Kidney (tissue), 14 donors: Measurements from ENCODE around the gene DNM1. TPM values are rescaled to one million over a fixed set of nuclear protein-coding genes. Genes with fewer than 3 reads are reported as not detected.
"Not testable (repeated sequence)": the region's sequence is repeated elsewhere in the genome, so short reads cannot be mapped to it uniquely, and the experiment has no call there.

ENCODE experiments used
- DNase-seq, 5 donors: peaks; one replicate each; pipeline ENCODE4 v3.0.0-alpha.2; 2013 to 2020
- FAIRE-seq: peaks from 2 replicates; lab custom pipeline; 2012; peaks lifted over from hg19 to GRCh38; lab: Jason Lieb, UNC
- H3K27ac ChIP-seq, 2 donors: one replicate each; pipeline ENCODE4 v1.7.0; 2013; ENCODE audit warnings: low read depth in 2 of 2, low read length in 2 of 2, inconsistent platforms in 1 of 2
- H3K27me3 ChIP-seq: one replicate; pipeline ENCODE4 v1.7.1; 2013; ENCODE audit warnings: low read length, inconsistent platforms; ENCODE audit not compliant: control insufficient read depth, insufficient read depth
- H3K36me3 ChIP-seq, 3 donors: one replicate each; pipeline versions ENCODE4 v1.7.0 to v1.7.1; 2013; ENCODE audit warnings: low read length in 3 of 3, control low read depth in 1 of 3, inconsistent platforms in 1 of 3; ENCODE audit not compliant: insufficient read depth in 3 of 3, control insufficient read depth in 2 of 3
- H3K4me1 ChIP-seq, 3 donors: one replicate each; pipeline versions ENCODE4 v1.7.0 to v1.7.1; 2013; ENCODE audit warnings: low read length in 3 of 3, inconsistent platforms in 1 of 3, low read depth in 1 of 3; ENCODE audit not compliant: control insufficient read depth in 2 of 3, insufficient read depth in 2 of 3
- H3K4me3 ChIP-seq, 3 donors: one replicate each; pipeline versions ENCODE4 v1.7.0 to v1.8.1; 2013; ENCODE audit warnings: low read length in 3 of 3, control low read depth in 1 of 3, inconsistent platforms in 1 of 3
- H3K9ac ChIP-seq, 3 donors: one replicate each; pipeline versions ENCODE4 v1.7.0 to v1.7.1; 2013; ENCODE audit warnings: low read length in 3 of 3, control low read depth in 1 of 3, inconsistent platforms in 1 of 3
- H3K9me3 ChIP-seq, 3 donors: one replicate each; pipeline versions ENCODE4 v1.7.0 to v1.7.1; 2013; ENCODE audit warnings: low read length in 3 of 3, control low read depth in 1 of 3, inconsistent platforms in 1 of 3; ENCODE audit not compliant: control insufficient read depth in 2 of 3, insufficient read depth in 1 of 3
- intact Hi-C: fragments of 100-400 bp; cut with DNase I; formaldehyde crosslinking; loops from one replicate; pipeline ENCODE4 v1.11.1; 2022
- polyA plus RNA-seq: library from polyadenylated mRNA; stranded (reverse); fragments of 350-450 nt; fragmentation: Illumina TruSeq; extraction: RNeasy Lipid Tissue Mini Kit (QIAGEN cat#74804); gene quantifications from one replicate; pipeline ENCODE4 v1.2.3, GENCODE V29; 2014; ENCODE audit warnings: low read depth, low replicate concordance; ENCODE audit not compliant: insufficient read depth
- total RNA-seq: library from RNA; stranded (reverse); fragmentation: NEBNext Ultra II Directional; extraction: Animal tissue kit (Norgen Biotek cat#: 25700); gene quantifications from one replicate; pipeline ENCODE4 v1.2.1, GENCODE V29; 2021
- TF ChIP-seq, protein P1 (sequence below): IDR thresholded peaks from 3 replicates; pipeline ENCODE4 v1.5.1; 2012; ENCODE audit warnings: mild to moderate bottlenecking, moderate library complexity, borderline replicate concordance; ENCODE audit not compliant: insufficient read depth; ENCODE audit errors: extremely low read depth
- donor health status: control.
- donor health status: control.
- donor health status: control.
- donor health status: control.
- donor health status: control.
- donor health status: DM: yes; HTN: yes; CAD: no.
- donor health status: Normal renal cell carcinoma (clear cell type).

DNM1 gene
- total and polyA plus RNA-seq, 2 donors from 2014 or later: 7.3 to 22.6 TPM

GRCh38 chr9:128180001-128180400, 23.2 kb upstream of the DNM1 start:
- Histone ChIP-seq H3K36me3 (peaks cover 9 to 44% (median 24%) of the 10 kb centered on the region in 3 donors), H3K4me3 (no peak overlapping the region), H3K9ac (no peak overlapping the region), H3K27ac (no peak overlapping the region), H3K9me3 (no peaks in the 10 kb centered on the region), H3K27me3 (no peaks in the 10 kb centered on the region), H3K4me1 (peaks cover 0 to 3% (median 0%) of the 10 kb centered on the region in 3 donors)
- DNase-seq (peak in 2 of 5 donors; percentile 33 to 59), FAIRE-seq (no peak)
- intact Hi-C loops: no loop called here
- TF ChIP-seq, protein P1, sequence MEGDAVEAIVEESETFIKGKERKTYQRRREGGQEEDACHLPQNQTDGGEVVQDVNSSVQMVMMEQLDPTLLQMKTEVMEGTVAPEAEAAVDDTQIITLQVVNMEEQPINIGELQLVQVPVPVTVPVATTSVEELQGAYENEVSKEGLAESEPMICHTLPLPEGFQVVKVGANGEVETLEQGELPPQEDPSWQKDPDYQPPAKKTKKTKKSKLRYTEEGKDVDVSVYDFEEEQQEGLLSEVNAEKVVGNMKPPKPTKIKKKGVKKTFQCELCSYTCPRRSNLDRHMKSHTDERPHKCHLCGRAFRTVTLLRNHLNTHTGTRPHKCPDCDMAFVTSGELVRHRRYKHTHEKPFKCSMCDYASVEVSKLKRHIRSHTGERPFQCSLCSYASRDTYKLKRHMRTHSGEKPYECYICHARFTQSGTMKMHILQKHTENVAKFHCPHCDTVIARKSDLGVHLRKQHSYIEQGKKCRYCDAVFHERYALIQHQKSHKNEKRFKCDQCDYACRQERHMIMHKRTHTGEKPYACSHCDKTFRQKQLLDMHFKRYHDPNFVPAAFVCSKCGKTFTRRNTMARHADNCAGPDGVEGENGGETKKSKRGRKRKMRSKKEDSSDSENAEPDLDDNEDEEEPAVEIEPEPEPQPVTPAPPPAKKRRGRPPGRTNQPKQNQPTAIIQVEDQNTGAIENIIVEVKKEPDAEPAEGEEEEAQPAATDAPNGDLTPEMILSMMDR: no peak

DNA sequence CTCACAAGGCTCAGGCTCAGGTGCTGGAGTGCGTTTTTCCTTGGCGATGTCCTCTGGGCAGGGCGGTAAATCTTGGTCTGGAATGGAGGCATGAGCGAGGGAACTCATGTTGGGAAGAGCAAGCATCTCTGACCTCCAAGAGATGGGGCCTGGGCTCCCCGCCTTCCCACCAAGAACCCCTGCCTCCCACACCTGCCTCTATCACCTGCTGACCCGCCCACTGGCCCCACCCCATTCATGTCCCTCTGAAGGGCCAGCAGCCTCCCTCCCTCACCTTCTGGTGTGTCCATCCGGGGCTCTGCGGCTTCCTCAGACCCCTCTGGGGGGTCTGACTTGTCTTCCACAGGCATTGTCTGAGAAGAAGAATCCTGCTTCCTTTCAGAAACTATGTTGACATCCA, 22.7 kb upstream of the DNM1 start:
- intact Hi-C loops: no loop called here
- no peak overlapping the region for H3K9ac ChIP-seq
- H3K4me1 ChIP-seq: peaks cover 0 to 3% (median 0%) of the 10 kb centered on the region in 3 donors
- no peak overlapping the region for H3K4me3 ChIP-seq
- FAIRE-seq: no peak
- H3K9me3 ChIP-seq: no peaks in the 10 kb centered on the region
- H3K27me3 ChIP-seq: no peaks in the 10 kb centered on the region
- DNase-seq: peak in 1 of 5 donors; percentile 57
- peaks cover 9 to 42% (median 24%) of the 10 kb centered on the region in 3 donors for H3K36me3 ChIP-seq
- TF ChIP-seq, protein P1: no peak
- H3K27ac ChIP-seq: no peak overlapping the region

DNA sequence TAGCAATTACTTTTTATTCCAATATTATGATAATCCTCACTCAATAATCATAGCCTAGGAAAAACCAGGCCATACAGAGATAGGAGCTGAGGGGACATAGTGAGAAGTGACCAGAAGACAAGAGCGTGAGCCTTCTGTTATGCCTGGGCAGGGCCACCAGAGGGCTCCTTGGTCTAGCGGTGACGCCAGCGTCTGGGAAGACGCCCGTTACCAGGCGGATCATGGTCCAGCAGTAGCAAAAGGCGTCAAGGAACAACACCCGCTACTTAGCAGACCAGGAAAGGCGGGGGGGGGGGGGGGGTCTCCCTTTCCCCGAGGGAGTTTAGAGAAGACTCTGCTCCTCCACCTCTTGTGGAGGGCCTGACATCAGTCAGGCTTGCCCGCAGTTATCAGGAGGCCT, 21.7 kb upstream of the DNM1 start:
- H3K4me1 ChIP-seq, H3K9me3 ChIP-seq, H3K27ac ChIP-seq, H3K4me3 ChIP-seq, H3K27me3 ChIP-seq, intact Hi-C loops, FAIRE-seq, H3K9ac ChIP-seq: not testable (repeated sequence)
- TF ChIP-seq, protein P1: peak; percentile 49
- peak; percentile 22 to 68 (median 43) for DNase-seq
- H3K36me3 ChIP-seq: peaks cover 9 to 40% (median 27%) of the 10 kb centered on the region in 3 donors
